ENCODE results near the gene LRRIQ4. TPM values are rescaled to one million over a fixed set of nuclear protein-coding genes. Genes with fewer than 3 reads are reported as not detected.

LRRIQ4 gene
- total RNA-seq, 4 donors from 2014 or later = not detected

DNA sequence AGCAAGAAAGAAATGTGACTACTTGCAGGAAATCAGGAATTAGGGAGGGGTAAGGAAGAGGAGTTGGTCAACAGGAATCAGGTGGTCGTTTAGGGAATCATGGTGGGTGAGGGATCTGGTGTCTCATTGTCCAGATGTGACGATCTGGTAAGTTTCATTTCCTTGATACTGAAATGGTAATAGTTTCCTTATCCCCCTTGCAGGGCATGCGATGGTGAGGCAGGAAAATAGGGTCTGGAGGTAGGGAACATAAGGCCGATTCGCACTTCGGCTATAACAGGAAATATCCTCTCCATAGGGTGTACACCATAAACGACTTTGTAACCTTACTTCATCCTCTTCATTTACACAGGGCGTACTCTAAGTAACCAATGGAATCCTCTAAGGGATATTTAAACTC lies 608 bp downstream of the LRRIQ4 start:
- 60% methylated on average over 8 of the region's 8 CpGs for WGBS
- H3K9me3 ChIP-seq = no peaks in the 10 kb centered on the region
- no peaks in the 10 kb centered on the region for H3K36me3 ChIP-seq
- no peaks in the 10 kb centered on the region for H3K27me3 ChIP-seq
- peak overlapping the region; percentile 82 for H3K4me3 ChIP-seq
- no peak for DNase-seq (ENCODE audit: low spot score in 2 of 2)
- TF ChIP-seq, protein P1, sequence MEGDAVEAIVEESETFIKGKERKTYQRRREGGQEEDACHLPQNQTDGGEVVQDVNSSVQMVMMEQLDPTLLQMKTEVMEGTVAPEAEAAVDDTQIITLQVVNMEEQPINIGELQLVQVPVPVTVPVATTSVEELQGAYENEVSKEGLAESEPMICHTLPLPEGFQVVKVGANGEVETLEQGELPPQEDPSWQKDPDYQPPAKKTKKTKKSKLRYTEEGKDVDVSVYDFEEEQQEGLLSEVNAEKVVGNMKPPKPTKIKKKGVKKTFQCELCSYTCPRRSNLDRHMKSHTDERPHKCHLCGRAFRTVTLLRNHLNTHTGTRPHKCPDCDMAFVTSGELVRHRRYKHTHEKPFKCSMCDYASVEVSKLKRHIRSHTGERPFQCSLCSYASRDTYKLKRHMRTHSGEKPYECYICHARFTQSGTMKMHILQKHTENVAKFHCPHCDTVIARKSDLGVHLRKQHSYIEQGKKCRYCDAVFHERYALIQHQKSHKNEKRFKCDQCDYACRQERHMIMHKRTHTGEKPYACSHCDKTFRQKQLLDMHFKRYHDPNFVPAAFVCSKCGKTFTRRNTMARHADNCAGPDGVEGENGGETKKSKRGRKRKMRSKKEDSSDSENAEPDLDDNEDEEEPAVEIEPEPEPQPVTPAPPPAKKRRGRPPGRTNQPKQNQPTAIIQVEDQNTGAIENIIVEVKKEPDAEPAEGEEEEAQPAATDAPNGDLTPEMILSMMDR (IDR thresholded peaks at IDR 0.05) = no peak
- TF ChIP-seq POLR2A (IDR thresholded peaks at IDR 0.05) (no peak), EP300 (IDR thresholded peaks at IDR 0.05) (no peak), POLR2AphosphoS5 (IDR thresholded peaks at IDR 0.05) (no peak)
- H3K27ac ChIP-seq = no peak overlapping the region
- peaks cover 26% of the 10 kb centered on the region for H3K4me1 ChIP-seq

DNA sequence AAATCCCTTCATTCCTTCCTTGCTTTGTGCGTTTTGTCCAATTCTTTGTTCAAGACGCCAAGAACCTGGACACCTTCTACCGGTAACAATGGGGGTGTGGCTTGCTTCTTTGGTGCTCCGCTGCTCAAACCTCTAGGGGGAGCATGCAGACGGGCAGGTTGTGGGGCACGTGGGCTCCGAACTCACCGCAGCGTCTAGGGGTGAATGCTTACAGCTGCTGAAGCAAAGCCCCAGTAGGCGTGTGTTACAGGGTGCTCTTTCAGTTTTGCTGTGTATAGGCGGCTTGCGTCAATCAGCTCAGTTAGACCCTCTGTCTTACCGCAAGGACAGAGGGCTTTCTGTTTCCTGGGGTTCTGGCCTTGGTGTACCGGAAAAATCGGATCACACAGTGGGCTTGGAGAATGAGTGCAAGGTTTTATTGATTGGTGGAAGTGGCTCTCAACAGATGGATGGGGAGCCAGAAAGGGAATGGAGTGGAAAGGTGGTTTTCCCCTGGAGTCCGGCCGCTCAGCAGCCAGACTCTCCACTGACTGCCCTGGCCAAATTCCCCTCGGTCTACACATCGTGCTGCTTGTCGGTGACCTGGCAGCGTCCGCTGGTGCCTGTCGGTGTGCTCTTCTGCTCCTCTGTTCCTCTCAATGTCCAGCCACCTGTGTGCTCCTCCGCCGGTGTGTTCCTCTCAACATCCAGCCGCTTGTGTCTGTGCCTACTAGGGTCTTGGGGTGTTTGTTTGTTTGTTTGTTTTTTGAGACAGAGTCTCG lies 1.3 kb downstream of the LRRIQ4 start:
- TF ChIP-seq POLR2A (IDR thresholded peaks at IDR 0.05) = no peak
- no peak for TF ChIP-seq POLR2AphosphoS5 (IDR thresholded peaks at IDR 0.05)
- TF ChIP-seq, protein P1 (IDR thresholded peaks at IDR 0.05) = no peak
- Histone ChIP-seq H3K4me3 (peak overlapping the region; percentile 82), H3K36me3 (no peaks in the 10 kb centered on the region), H3K4me1 (peaks cover 26% of the 10 kb centered on the region), H3K27ac (no peak overlapping the region), H3K27me3 (no peaks in the 10 kb centered on the region), H3K9me3 (no peaks in the 10 kb centered on the region)
- DNase-seq (ENCODE audit: low spot score in 2 of 2) = no peak
- WGBS = 61% methylated on average over 27 of the region's 27 CpGs

- no peaks in the 10 kb centered on the region for H3K9me3 ChIP-seq
- H3K36me3 ChIP-seq = no peaks in the 10 kb centered on the region
- peaks cover 26% of the 10 kb centered on the region for H3K4me1 ChIP-seq
- no peak for DNase-seq (ENCODE audit: low spot score in 2 of 2)
- no peak for TF ChIP-seq POLR2A (IDR thresholded peaks at IDR 0.05)
- no peak for TF ChIP-seq POLR2AphosphoS5 (IDR thresholded peaks at IDR 0.05)
- no peak for TF ChIP-seq EP300 (IDR thresholded peaks at IDR 0.05)
- TF ChIP-seq, protein P1 (IDR thresholded peaks at IDR 0.05) = no peak
- H3K4me3 ChIP-seq = no peak overlapping the region
- WGBS = 87% methylated on average over 4 of the region's 4 CpGs
- no peak overlapping the region for H3K27ac ChIP-seq
- H3K27me3 ChIP-seq = no peaks in the 10 kb centered on the region
These were observed 3.0 kb downstream of the LRRIQ4 start for GRCh38 chr3:169815590-169816150.

GRCh38 chr3:169818316-169818715 lies 5.6 kb downstream of the LRRIQ4 start:
- Histone ChIP-seq H3K4me3 (no peak overlapping the region), H3K36me3 (no peaks in the 10 kb centered on the region), H3K27me3 (peaks cover 4% of the 10 kb centered on the region), H3K9me3 (no peaks in the 10 kb centered on the region), H3K27ac (no peak overlapping the region), H3K4me1 (peaks cover 7% of the 10 kb centered on the region)
- TF ChIP-seq, protein P1 (IDR thresholded peaks at IDR 0.05) = no peak
- TF ChIP-seq POLR2A (IDR thresholded peaks at IDR 0.05) = no peak
- TF ChIP-seq POLR2AphosphoS5 (IDR thresholded peaks at IDR 0.05) = no peak
- TF ChIP-seq EP300 (IDR thresholded peaks at IDR 0.05) = no peak
- DNase-seq (ENCODE audit: low spot score in 2 of 2) = no peak
- WGBS = 77% methylated on average over 2 of the region's 2 CpGs

GRCh38 chr3:169822091-169822490 lies 9.4 kb downstream of the LRRIQ4 start:
- no peak for DNase-seq (ENCODE audit: low spot score in 2 of 2)
- H3K36me3 ChIP-seq = no peaks in the 10 kb centered on the region
- no peaks in the 10 kb centered on the region for H3K4me1 ChIP-seq
- peaks cover 4% of the 10 kb centered on the region for H3K27me3 ChIP-seq
- TF ChIP-seq POLR2AphosphoS5 (IDR thresholded peaks at IDR 0.05) (no peak), EP300 (IDR thresholded peaks at IDR 0.05) (no peak), POLR2A (IDR thresholded peaks at IDR 0.05) (no peak)
- TF ChIP-seq, protein P1 (IDR thresholded peaks at IDR 0.05) = no peak
- H3K9me3 ChIP-seq = no peaks in the 10 kb centered on the region
- 94% methylated on average over 15 of the region's 15 CpGs for WGBS
- no peak overlapping the region for H3K27ac ChIP-seq
- no peak overlapping the region for H3K4me3 ChIP-seq
